ENCODE results near the gene RND3. TPM values are rescaled to one million over a fixed set of nuclear protein-coding genes. Genes with fewer than 3 reads are reported as not detected.

RND3 gene
- total RNA-seq, 2 experiments from 2014 or later, result not detected

GRCh38 chr2:150468350-150468960, 19.0 kb downstream of the RND3 start:
- POLR2A ChIA-PET, result no interaction called here
- H3K4me3 ChIP-seq (ENCODE audit: low read length), result no peak overlapping the region
- H3K27ac ChIP-seq (ENCODE audit: low read depth in 1 of 2, low read length in 2 of 2), result no peak overlapping the region
- Mint-ChIP-seq H3K27ac (no peak overlapping the region), H3K4me1 (ENCODE audit: low read depth) (no peaks in the 10 kb centered on the region), H3K27me3 (no peaks in the 10 kb centered on the region), H3K9me3 (no peaks in the 10 kb centered on the region), H3K36me3 (ENCODE audit: low read depth) (no peaks in the 10 kb centered on the region), H3K4me3 (no peak overlapping the region)
- no peaks in the 10 kb centered on the region for H3K36me3 ChIP-seq (ENCODE audit: insufficient read depth, low read length)
- H3K4me1 ChIP-seq (ENCODE audit: insufficient read depth, low read length), result no peaks in the 10 kb centered on the region
- CTCF ChIA-PET, result no interaction called here
- DNase-seq (no peak), ATAC-seq (ENCODE audit: poor library complexity) (no peak)
- intact Hi-C loops (cut with DNase I, micrococcal nuclease), result no loop called here
- no peaks in the 10 kb centered on the region for H3K9me3 ChIP-seq (ENCODE audit: control insufficient read depth in 1 of 2, insufficient read depth in 1 of 2, low read length in 2 of 2)
- H3K27me3 ChIP-seq (ENCODE audit: control insufficient read depth in 1 of 2, insufficient read depth in 2 of 2, low read length in 2 of 2), result no peaks in the 10 kb centered on the region
- TF ChIP-seq CTCF (IDR thresholded peaks at IDR 0.05), result no peak

DNA sequence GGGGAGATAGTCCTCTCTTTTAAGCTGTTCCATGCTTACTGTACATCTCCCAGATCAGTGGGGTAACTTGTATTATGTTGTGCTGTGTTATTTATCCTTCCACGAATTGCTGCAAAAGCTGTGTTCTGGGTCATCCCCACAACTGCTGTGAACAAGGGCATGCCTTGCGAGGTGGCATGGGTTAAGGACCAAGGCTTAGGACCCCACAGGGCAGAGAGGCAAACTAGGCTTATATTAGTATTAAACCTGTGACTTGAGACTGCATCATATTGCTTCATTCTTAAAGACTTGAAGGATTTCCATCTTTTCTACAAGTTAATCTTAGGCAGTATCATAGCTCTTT, 19.9 kb downstream of the RND3 start:
- TF ChIP-seq CTCF (IDR thresholded peaks at IDR 0.05), result no peak
- Mint-ChIP-seq H3K9me3 (no peaks in the 10 kb centered on the region), H3K27me3 (no peaks in the 10 kb centered on the region), H3K36me3 (ENCODE audit: low read depth) (no peaks in the 10 kb centered on the region), H3K27ac (no peak overlapping the region), H3K4me1 (ENCODE audit: low read depth) (no peaks in the 10 kb centered on the region), H3K4me3 (no peak overlapping the region)
- no peak overlapping the region for H3K27ac ChIP-seq (ENCODE audit: low read depth in 1 of 2, low read length in 2 of 2)
- DNase-seq (no peak), ATAC-seq (ENCODE audit: poor library complexity) (no peak)
- no peaks in the 10 kb centered on the region for H3K9me3 ChIP-seq (ENCODE audit: control insufficient read depth in 1 of 2, insufficient read depth in 1 of 2, low read length in 2 of 2)
- H3K36me3 ChIP-seq (ENCODE audit: insufficient read depth, low read length), result no peaks in the 10 kb centered on the region
- H3K4me3 ChIP-seq (ENCODE audit: low read length), result no peak overlapping the region
- POLR2A ChIA-PET, result no interaction called here
- intact Hi-C loops (cut with DNase I, micrococcal nuclease), result no loop called here
- H3K27me3 ChIP-seq (ENCODE audit: control insufficient read depth in 1 of 2, insufficient read depth in 2 of 2, low read length in 2 of 2), result no peaks in the 10 kb centered on the region
- H3K4me1 ChIP-seq (ENCODE audit: insufficient read depth, low read length), result no peaks in the 10 kb centered on the region
- CTCF ChIA-PET, result no interaction called here

- ATAC-seq (ENCODE audit: poor library complexity), result no peak
- no peak for TF ChIP-seq CTCF (IDR thresholded peaks at IDR 0.05)
Measured at GRCh38 chr2:150466741-150467620, 20.5 kb downstream of the RND3 start.

More at GRCh38 chr2:150466741-150467620, 20.5 kb downstream of the RND3 start:
- Histone ChIP-seq H3K4me1 (ENCODE audit: insufficient read depth, low read length) (no peaks in the 10 kb centered on the region), H3K27ac (ENCODE audit: low read depth in 1 of 2, low read length in 2 of 2) (no peak overlapping the region), H3K36me3 (ENCODE audit: insufficient read depth, low read length) (no peaks in the 10 kb centered on the region), H3K9me3 (ENCODE audit: control insufficient read depth in 1 of 2, insufficient read depth in 1 of 2, low read length in 2 of 2) (no peaks in the 10 kb centered on the region), H3K27me3 (ENCODE audit: control insufficient read depth in 1 of 2, insufficient read depth in 2 of 2, low read length in 2 of 2) (no peaks in the 10 kb centered on the region), H3K4me3 (ENCODE audit: low read length) (no peak overlapping the region)
- Mint-ChIP-seq H3K9me3 (no peaks in the 10 kb centered on the region), H3K27ac (no peak overlapping the region), H3K27me3 (no peaks in the 10 kb centered on the region), H3K4me1 (ENCODE audit: low read depth) (no peaks in the 10 kb centered on the region), H3K36me3 (ENCODE audit: low read depth) (no peaks in the 10 kb centered on the region), H3K4me3 (no peak overlapping the region)
- ChIA-PET CTCF (no interaction called here), POLR2A (no interaction called here)
- intact Hi-C loops (cut with DNase I, micrococcal nuclease), result no loop called here
- no peak for DNase-seq
